Endodermal cell (in vitro differentiated cells): Measurements from ENCODE around the gene DHRS4. TPM values are rescaled to one million over a fixed set of nuclear protein-coding genes. Genes with fewer than 3 reads are reported as not detected.
"Not testable (repeated sequence)": the region's sequence is repeated elsewhere in the genome, so short reads cannot be mapped to it uniquely, and the experiment has no call there.

Source experiments
- DNase-seq: peaks from one replicate; pipeline ENCODE4 v3.0.0-alpha.2; 2017
- H3K27ac ChIP-seq: 2 replicates; pipeline ENCODE4 v1.5.1; 2013; ENCODE audit warnings: mild to moderate bottlenecking, low read depth, low read length, moderate library complexity
- H3K27me3 ChIP-seq: 2 replicates; pipeline ENCODE4 v1.6.1; 2013; ENCODE audit warnings: mild to moderate bottlenecking, low read length, moderate library complexity; ENCODE audit not compliant: insufficient read depth, control insufficient read depth, poor library complexity, severe bottlenecking
- H3K36me3 ChIP-seq: 2 replicates; pipeline ENCODE4 v1.7.0; 2013; ENCODE audit warnings: mild to moderate bottlenecking, low read length, moderate library complexity; ENCODE audit not compliant: control insufficient read depth, insufficient read depth
- H3K4me1 ChIP-seq: one replicate; pipeline ENCODE4 v1.7.0; 2013; ENCODE audit warnings: low read length; ENCODE audit not compliant: control insufficient read depth, insufficient read depth
- H3K4me3 ChIP-seq: 2 replicates; pipeline ENCODE4 v1.5.1; 2013; ENCODE audit warnings: mild to moderate bottlenecking, low read length, moderate library complexity
- H3K9ac ChIP-seq: 2 replicates; pipeline ENCODE4 v1.6.1; 2013; ENCODE audit warnings: mild to moderate bottlenecking, low read length, moderate library complexity; ENCODE audit not compliant: poor library complexity, severe bottlenecking; ENCODE audit errors: extremely low read depth
- H3K9me3 ChIP-seq: 2 replicates; pipeline ENCODE4 v1.6.1; 2013; ENCODE audit warnings: mild to moderate bottlenecking, low read length, moderate library complexity; ENCODE audit not compliant: control insufficient read depth
- H3K27ac Mint-ChIP-seq: 2 replicates; pipeline ENCODE4 v1.8.0; 2020; ENCODE audit warnings: mixed read lengths
- H3K27me3 Mint-ChIP-seq: 2 replicates; pipeline ENCODE4 v1.8.0; 2021; ENCODE audit warnings: mild to moderate bottlenecking, mixed read lengths; ENCODE audit not compliant: insufficient read depth
- H3K36me3 Mint-ChIP-seq: 2 replicates; pipeline ENCODE4 v1.8.0; 2020; ENCODE audit warnings: low read depth, mixed read lengths
- H3K4me1 Mint-ChIP-seq: 2 replicates; pipeline ENCODE4 v1.8.0; 2020; ENCODE audit warnings: mixed read lengths
- H3K4me3 Mint-ChIP-seq: 2 replicates; pipeline ENCODE4 v1.8.0; 2020; ENCODE audit warnings: mild to moderate bottlenecking, moderate library complexity, mixed read lengths
- H3K9me3 Mint-ChIP-seq: 2 replicates; pipeline ENCODE4 v1.8.0; 2020; ENCODE audit warnings: mild to moderate bottlenecking, mixed read lengths
- WGBS, 2 experiments: methylation state at CpG; one replicate each; pipeline versions ENCODE4 v1.1.5 to v1.1.7; 2013; ENCODE audit warnings: missing lambda C conversion rate in 2 of 2, mixed read lengths in 1 of 2; ENCODE audit not compliant: insufficient coverage in 1 of 2, insufficient read length in 1 of 2; 5-methylcytosine and 5-hydroxymethylcytosine counted together
- total RNA-seq, 2 donors: library from RNA; stranded (reverse); fragmentation: NEBNext Ultra II Directional in 1 of 2; extraction: Animal tissue kit (Norgen Biotek cat#: 25700) in 1 of 2; gene quantifications; 2 replicates in 1 of 2; 3 replicates in 1 of 2; pipeline ENCODE4 v1.2.1, GENCODE V29; 2021

Gene DHRS4
- total RNA-seq, 2 donors from 2014 or later, result 18.3 to 20.9 TPM

DNA sequence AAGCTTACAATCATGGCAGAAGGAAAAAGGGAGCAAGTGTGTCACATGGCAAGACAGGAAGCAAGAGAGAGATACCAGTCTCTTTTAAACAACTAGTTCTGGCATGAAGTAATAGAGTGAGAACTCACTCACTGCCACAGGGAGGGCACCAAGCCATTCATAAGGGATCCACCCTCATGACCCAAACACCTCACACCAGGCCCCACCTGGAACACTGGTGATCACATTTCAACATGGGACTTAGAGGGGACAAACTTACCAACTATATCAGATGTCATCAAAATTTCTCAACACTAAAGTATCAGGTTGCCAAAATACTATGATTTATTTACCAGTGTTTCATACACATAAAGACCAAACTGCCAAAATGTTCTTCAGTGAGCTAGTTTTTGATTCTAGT, 7.3 kb downstream of the DHRS4 start:
- not testable (repeated sequence) for H3K9me3 Mint-ChIP-seq, H3K4me3 Mint-ChIP-seq, H3K27me3 ChIP-seq, H3K36me3 ChIP-seq, H3K4me1 ChIP-seq, H3K27ac ChIP-seq, H3K9ac ChIP-seq, DNase-seq, H3K27me3 Mint-ChIP-seq, H3K9me3 ChIP-seq, H3K4me3 ChIP-seq, H3K27ac Mint-ChIP-seq, H3K4me1 Mint-ChIP-seq
- peaks cover 11% of the 10 kb centered on the region for H3K36me3 Mint-ChIP-seq

DNA sequence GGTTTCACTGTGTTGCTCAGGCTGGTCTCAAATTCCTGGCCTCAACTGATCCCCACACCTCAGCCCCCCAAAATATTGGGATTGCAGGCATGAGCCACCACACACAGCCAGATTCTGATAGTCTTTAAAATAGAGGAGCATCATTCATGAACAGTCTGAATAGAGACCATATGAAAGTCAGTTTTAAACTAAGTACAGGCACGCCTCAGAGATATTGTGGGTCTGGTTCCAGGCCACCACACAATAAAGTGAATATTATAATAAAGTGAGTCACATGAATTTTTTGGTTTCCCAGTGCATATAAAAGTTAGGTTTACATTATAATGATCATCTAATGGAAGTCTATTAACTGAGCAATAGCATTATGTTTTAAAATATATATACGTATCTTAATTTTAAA, 8.1 kb downstream of the DHRS4 start:
- H3K36me3 Mint-ChIP-seq, H3K27me3 ChIP-seq, H3K36me3 ChIP-seq, H3K4me1 ChIP-seq, H3K4me3 ChIP-seq, H3K27me3 Mint-ChIP-seq, H3K4me1 Mint-ChIP-seq, H3K9ac ChIP-seq, H3K9me3 Mint-ChIP-seq, H3K27ac ChIP-seq, H3K4me3 Mint-ChIP-seq, H3K9me3 ChIP-seq, DNase-seq, H3K27ac Mint-ChIP-seq: not testable (repeated sequence)
- no CpG with 5 or more reads among the region's 2 CpGs for WGBS, 2 experiments

DNA sequence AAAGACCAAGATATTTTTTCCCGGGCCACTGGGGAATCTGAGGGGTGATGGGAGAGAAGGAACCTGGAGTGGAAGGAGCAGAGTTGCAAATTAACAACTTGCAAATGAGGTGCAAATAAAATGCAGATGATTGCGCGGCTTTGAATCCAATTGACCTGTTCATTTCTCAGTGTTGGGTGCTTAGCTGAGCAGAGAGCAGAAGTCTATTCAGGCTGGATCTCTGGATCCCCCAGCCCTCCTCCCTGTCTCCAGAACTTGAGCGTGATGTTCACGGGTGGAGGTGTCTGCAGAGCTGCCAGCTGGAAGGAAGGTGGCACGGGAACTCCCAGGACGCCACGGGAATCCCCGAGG, 15.5 kb downstream of the DHRS4 start:
- DNase-seq, H3K27me3 ChIP-seq, H3K4me1 Mint-ChIP-seq, H3K9me3 ChIP-seq, H3K27ac ChIP-seq, H3K9ac ChIP-seq, H3K27ac Mint-ChIP-seq, H3K4me3 ChIP-seq, H3K36me3 Mint-ChIP-seq, H3K36me3 ChIP-seq, H3K4me3 Mint-ChIP-seq, H3K4me1 ChIP-seq: not testable (repeated sequence)
- WGBS, 2 experiments, result no CpG with 5 or more reads among the region's 9 CpGs
- Mint-ChIP-seq H3K9me3 (peaks cover 19% of the 10 kb centered on the region), H3K27me3 (peaks cover 29% of the 10 kb centered on the region)

DNA sequence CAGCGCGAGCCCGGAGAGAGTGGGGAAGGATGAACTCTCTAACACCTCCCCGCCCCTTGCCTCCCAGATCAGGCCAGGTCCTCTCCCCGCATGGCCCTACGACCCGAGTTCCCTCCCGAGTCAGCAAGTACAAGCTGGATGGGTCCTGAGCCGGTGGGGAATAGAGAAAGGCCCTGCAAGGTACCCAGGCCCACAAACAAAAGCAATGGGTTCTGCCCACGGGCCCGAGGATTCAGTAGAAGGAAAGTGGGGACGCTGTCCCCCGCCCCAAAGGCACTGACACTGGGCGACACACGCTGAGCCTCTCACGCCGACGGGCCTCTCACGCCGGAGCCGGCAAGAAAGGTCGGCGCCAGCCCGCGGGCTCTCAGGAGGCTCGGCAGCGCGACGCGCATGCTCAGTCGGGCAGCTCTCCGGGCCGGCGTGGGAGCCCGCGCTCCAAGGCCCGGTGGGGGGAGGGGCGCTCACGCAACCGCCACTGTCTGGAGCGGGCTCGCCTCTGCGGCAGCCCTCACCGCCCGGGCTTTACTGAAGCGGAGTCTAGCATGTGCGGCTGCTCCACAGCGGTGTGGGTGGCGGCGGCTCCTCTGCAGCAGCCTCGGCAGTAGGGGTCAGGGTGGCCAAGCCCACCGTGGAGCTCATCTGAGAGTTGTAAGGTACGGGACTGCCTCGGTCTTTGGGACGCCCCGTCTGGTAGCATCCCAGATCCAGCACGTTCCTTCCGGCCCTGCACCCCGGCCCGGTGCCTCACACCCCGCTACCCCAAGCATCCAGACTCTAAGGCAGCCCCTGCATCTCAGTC, 16.1 kb downstream of the DHRS4 start:
- H3K4me1 Mint-ChIP-seq, H3K36me3 ChIP-seq, H3K27ac Mint-ChIP-seq, H3K9ac ChIP-seq, H3K27ac ChIP-seq, H3K27me3 ChIP-seq, H3K4me1 ChIP-seq, H3K4me3 ChIP-seq, H3K9me3 ChIP-seq, H3K36me3 Mint-ChIP-seq: not testable (repeated sequence)
- peak; percentile 73 for DNase-seq
- H3K9me3 Mint-ChIP-seq, result peaks cover 19% of the 10 kb centered on the region
- H3K27me3 Mint-ChIP-seq, result peaks cover 34% of the 10 kb centered on the region
- WGBS, 2 experiments, result 38 to 41% methylated on average over 19 to 51 of the region's 61 CpGs
- peak overlapping the region; percentile 33 for H3K4me3 Mint-ChIP-seq

DNA sequence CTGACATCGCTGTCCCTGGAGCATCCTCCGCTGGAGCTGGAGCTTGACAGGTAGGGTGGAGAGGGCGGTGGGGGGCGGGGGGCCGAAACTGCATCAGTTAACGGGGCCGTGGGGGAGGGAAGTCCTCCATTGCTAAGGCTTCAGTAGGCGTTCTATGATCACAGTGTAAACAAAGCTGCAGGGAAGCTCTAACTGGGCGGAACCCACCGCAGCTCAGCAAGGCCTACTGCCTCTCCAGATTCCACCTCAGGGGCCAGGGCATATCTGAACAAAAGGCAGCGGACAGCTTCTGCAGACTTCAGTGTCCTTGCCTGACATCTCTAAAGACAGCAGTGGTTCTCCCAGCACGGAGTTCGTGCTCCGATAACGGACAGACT, 16.7 kb downstream of the DHRS4 start:
- H3K27me3 Mint-ChIP-seq, result peaks cover 39% of the 10 kb centered on the region
- DNase-seq, H3K9ac ChIP-seq, H3K4me1 ChIP-seq, H3K27me3 ChIP-seq, H3K27ac Mint-ChIP-seq, H3K36me3 ChIP-seq, H3K4me3 ChIP-seq, H3K4me1 Mint-ChIP-seq, H3K9me3 ChIP-seq, H3K36me3 Mint-ChIP-seq, H3K27ac ChIP-seq: not testable (repeated sequence)
- 90% methylated on average over 12 of the region's 15 CpGs; no CpG with 5 or more reads in 1 of the 2 experiments for WGBS, 2 experiments
- peak overlapping the region; percentile 33 for H3K4me3 Mint-ChIP-seq
- H3K9me3 Mint-ChIP-seq, result peaks cover 21% of the 10 kb centered on the region

DNA sequence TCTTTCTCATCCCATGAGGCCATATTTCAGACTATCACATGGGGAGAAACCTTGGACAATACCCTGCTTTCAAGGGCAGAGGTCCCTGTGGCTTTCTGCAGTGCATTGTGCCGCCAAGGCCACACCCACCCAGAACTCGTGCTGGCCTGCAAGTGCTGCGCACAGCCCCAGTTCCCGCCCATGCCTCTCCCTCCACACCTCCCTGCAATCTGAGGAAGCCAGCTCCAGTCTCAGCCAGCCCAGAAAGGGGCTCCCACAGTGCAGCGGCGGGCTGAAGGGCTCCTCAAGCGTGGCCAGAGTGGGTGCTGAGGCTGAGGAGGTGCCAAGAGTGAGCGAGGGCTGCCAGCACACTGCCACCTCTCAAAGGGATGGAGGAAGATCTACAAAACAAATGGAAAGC, 19.6 kb downstream of the DHRS4 start:
- H3K36me3 ChIP-seq, H3K4me3 ChIP-seq, H3K4me1 ChIP-seq, H3K9me3 ChIP-seq, H3K4me1 Mint-ChIP-seq, H3K27me3 ChIP-seq, H3K4me3 Mint-ChIP-seq, DNase-seq, H3K27ac ChIP-seq, H3K9ac ChIP-seq, H3K27ac Mint-ChIP-seq, H3K36me3 Mint-ChIP-seq: not testable (repeated sequence)
- WGBS, 2 experiments, result 54 to 88% methylated on average over 2 to 8 of the region's 8 CpGs
- Mint-ChIP-seq H3K9me3 (peaks cover 29% of the 10 kb centered on the region), H3K27me3 (peaks cover 43% of the 10 kb centered on the region)

DNA sequence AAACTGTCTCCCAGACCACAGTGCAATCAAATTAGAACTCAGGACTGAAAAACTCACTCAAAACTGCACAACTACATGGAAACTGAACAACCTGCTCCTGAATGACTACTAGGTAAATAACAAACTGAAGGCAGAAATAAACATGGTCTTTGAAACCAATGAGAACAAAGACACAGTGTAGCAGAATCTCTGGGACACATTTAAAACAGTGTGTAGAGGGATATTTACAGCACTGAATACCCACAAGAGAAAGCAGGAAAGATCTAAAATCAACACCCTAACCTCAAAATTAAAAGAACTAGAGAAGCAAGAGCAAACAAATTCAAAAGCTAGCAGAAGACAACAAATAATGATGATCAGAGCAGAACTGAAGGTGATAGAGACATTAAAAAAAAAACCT, 20.5 kb downstream of the DHRS4 start:
- not testable (repeated sequence) for H3K9ac ChIP-seq, H3K27ac Mint-ChIP-seq, H3K36me3 ChIP-seq, H3K4me3 Mint-ChIP-seq, H3K36me3 Mint-ChIP-seq, H3K4me1 Mint-ChIP-seq, H3K27me3 ChIP-seq, H3K27ac ChIP-seq, H3K4me1 ChIP-seq, DNase-seq, H3K9me3 ChIP-seq, H3K4me3 ChIP-seq
- peaks cover 43% of the 10 kb centered on the region for H3K27me3 Mint-ChIP-seq
- peaks cover 29% of the 10 kb centered on the region for H3K9me3 Mint-ChIP-seq
